OCI-LY3 (cell line): ENCODE measurements around the gene PCDHB1.

Experiments used
- CTCF ChIP-seq: fragments of 200-600, 300-600 bp; sonication (generic); IDR thresholded peaks from 2 replicates; pipeline ENCODE4 v1.5.1; 2014; ENCODE audit warnings: antibody characterized with exemption, low read length, low read depth
- EZH2phosphoT487 ChIP-seq: fragments of 200-600 bp; shearing (Covaris generic); IDR thresholded peaks from 2 replicates; pipeline ENCODE4 v1.6.1; 2018; ENCODE audit warnings: antibody characterized with exemption, mixed run types, low read depth

GRCh38 chr5:141017943-141018342 is 33.2 kb upstream of the PCDHB1 start:
- TF ChIP-seq CTCF (no peak), EZH2phosphoT487 (no peak)
